Colon (tissue), 2 donors: ENCODE results near the gene SHISA8.

Experiments used
- FAIRE-seq: peaks from 2 replicates; lab custom pipeline; 2012; peaks lifted over from hg19 to GRCh38; lab: Jason Lieb, UNC
- donor health status: control.
- donor health status: control.

SHISA8 gene

DNA sequence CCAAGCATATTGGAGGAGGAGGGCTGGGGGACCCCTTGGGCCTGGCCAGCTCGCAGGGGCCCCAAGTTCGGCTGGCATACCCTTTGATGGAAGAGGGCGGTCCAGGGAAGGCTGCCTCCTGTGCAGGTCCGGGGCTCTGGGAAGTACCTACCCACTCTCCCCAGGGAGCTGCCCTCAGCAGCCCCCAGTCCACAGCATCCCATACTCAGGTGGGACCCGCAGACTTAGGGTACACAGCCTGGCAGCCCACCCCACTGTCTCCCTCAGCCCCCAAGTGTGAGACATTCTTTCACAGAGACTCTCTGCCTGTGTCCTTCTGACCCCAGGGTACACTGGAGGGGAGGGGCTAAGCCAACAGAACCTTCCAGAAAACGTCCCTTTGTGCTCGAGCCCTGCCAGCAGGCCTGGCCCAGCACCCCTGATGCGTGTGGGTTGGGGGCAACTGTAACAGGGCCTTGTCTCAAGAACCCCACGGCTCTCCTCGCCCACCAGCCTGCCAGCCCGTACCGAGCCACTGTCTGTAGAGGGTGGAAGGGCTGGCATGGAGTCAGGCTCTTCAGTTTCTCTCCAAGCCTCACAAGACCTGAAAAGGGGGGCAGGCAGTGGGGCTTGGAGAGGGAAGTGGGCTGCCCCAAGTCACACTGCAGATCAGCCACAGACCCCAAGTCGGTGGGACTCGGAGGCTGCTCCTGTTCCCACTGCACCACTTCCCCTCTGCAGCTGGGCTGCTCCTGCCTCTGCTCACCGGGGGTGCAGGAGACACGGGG lies 18.7 kb upstream of the SHISA8 start:
- FAIRE-seq, result no peak

DNA sequence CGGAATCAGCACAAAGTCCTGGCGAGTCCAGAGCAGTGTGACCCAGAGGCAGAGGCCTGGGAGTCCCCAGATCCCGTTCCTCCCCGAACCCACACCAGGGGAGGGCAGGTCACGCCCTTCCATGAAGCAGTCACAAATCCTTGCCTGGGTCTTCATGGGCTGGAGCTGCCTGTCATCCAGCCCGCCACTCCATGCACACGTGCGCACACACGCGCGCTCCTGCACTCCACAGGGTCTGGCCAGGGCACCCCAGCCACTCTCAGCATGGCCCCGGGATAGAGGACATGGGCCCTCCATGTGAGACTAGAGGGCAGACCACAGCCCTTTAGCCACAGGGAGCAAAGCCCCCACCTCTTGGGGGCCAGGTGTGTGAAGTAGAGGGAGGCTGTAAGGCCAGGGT lies 17.5 kb upstream of the SHISA8 start:
- FAIRE-seq, result no peak

DNA sequence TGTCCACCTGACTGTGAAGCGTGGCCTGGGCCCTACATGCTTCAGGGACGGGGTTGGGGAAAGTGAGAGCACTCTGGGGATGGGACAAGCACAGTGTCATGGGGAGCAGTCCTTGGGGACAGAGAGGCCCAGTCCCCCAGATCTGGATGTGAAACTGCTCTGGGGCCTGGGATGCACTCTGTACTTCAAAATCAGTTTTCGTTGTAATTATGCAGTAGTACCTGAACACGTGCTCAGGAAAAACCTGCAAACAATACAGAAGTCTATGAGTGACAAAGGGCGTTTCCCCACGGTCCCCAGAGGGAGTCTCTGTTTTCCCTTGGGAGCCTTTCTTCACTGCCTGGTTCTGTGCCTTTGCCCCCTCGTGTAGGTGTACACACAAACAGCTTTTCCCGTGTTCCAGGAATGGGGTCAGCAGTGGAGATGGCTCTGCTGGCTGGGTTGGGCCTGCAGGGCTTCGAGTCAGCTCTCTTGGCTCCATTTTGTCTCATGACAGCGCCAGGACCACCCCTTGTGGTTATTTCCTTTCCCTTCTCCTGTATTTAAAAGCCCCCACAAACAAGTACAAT lies 16.9 kb upstream of the SHISA8 start:
- no peak for FAIRE-seq

DNA sequence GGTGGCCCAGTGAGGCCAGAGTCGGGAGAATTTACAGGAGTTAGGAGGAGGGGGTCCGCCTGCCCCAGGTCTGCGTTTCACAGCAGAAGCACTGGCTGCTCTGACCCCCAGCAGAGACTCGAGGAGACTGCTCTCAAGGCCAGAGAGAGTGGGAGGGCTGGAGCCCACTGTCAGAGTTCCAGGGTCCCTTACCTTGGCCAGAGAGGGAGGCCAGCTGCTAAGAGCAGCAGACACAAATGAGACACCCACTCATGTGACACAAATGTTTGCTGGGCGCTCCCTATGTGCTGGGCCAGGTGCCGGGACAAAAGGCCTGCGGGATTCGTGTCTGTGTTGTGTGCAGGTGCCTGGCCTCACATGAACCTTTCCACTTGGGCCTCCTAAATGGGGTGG lies 14.5 kb upstream of the SHISA8 start:
- no peak for FAIRE-seq

DNA sequence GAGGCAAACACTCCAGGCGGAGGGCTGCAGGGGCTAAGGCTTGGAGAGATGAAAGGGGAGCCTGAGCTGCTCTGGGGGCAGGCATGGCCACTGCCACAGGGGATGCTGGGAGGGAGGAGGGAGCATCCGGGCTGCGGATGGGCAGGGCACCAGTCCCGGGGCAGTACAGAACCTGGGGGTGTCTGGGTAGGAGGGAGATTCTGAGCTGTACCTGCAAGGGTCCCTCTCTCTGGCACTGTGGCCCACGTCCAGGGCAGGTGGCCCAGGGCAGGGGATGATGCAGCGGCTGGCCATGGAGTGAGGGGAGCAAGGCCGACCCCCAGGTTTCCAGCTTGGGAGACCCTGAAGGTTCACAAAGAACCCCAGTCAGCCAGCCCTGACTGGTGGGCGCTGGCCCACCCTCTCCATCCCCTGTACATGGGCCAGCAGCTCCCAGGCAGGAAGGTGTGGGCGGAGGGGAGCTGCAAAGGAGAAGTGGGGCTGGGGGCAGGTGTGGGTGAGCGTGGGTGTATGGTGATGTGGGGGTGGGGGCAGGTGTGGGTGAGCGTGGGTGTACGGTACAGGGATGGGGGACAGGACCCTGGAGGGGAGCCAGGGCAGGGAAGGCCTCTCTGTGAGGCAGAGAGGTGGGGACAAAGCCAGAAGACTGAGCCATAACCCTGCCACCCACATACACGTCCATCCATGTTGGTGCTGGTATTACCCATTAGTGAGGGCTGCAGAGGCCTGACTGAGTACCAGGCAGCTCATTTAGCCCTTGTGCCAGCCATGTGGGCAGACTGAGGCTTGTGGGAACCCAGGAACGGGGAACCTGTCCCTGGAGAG lies 13.9 kb upstream of the SHISA8 start:
- FAIRE-seq, result no peak

DNA sequence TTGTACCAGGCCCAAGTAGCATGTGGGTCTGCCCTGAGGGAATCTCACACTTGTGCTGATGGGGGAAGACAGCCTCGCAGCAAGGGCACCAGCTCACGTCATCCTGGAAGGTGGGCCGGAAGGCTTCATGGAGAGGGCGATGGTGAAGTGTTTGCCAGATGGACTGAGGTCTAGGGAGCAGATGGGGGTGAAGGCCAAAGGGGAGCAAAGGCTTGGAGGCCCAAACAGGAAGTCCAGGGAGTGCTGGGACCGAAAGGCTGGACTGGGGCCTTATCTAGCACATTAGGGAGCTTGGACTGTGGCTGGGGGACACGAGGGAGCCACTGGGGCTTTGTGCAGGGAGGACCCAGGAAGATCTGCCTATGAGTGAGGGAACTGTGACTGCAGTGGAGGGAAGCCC lies 12.9 kb upstream of the SHISA8 start:
- no peak for FAIRE-seq

DNA sequence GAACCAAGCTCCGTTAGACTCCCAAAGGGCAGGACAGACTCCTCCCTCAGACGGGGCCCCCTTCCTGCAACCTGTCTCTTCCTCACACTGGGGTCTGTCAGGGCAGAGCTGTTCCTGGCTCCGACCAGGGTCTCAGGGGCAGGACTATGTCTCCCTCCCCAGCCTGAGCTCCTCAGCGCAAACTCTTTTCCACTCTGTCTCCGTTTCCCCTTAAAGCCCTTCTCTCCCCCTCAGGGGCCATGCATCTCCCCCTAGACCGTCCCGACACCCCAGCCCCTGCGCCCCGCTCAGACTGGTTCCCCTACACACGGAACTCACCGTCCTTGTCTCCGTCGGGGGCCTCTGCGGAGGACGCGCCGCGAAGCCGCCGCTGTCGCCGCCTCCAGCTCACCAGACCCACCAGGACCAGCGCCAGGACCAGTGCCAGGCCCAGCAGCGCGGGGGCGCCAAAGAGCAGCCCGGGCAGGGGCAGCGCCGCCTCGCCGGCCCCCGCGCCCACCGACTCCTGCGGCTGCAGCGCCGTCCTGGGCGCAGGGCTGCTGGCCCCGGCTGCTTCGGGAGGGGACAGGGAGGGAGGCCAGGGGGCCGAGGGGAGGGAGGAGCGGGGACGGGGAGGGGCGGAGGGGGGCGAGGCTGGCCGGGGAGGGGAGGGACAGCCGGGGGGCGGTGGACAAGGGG lies 11.0 kb upstream of the SHISA8 start:
- FAIRE-seq, result no peak

DNA sequence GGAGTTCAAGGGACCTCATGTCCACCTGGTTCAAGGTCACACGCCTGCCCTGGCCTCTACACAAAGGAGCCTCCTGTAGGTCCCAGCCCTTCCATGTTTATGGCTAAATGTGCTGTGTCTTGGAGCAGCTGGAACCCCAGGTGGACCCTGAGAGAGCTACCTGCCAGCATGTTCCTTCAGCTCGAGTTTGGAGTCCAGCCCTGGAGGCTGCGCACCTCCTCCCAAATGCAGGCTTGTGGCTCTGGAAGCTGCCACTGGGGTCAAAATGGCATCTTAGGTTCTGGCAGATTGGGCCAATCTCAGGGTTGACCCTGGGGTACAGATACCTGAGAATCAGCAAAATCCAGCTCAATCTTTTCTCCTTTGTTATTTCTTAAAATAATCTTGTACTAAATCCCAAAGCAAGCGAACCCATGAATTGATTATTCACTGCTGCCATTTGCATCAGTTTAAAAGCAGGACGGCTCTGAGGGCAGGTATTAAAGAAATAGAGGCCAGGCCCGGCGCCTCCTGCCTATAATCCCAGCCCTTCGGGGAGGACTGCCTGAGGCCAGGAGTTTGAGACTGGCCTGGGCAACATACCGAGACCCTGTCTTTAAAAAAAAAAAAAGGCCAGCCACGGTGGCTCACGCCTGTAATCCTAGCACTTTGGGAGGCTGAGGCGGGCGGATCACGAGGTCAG lies 8.9 kb upstream of the SHISA8 start:
- no peak for FAIRE-seq

DNA sequence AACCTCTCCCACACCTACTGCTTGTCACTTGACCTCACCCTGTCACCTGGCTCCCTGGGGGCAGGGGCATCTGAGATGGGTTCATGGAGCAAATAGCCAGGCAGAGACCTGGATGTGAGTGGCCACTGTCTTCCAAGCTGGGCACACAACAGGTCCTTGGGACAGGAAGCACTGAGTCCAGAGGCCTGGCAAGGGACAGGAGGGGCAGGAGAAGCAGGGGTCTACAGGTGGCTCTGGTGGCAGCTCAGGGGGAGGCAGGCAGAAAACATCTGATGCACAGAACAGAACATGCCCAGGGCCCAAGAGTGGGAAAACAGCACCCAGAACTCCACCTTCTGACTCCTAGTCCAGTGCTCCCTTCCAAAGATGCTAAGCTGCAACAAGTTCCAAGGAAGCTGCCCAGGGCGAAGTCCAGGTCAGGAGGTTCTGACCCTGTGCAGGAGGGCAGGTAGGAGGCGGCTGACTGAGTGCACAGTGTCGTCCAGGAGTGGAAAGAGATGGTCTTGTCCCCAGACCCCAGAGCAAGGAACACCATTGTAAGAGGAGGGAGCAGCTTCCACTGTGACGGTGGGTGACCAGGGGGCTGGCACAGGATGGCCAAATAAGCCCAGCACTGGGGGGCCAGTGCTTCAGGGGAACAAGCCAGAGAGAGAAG lies 8.2 kb upstream of the SHISA8 start:
- FAIRE-seq, result no peak

DNA sequence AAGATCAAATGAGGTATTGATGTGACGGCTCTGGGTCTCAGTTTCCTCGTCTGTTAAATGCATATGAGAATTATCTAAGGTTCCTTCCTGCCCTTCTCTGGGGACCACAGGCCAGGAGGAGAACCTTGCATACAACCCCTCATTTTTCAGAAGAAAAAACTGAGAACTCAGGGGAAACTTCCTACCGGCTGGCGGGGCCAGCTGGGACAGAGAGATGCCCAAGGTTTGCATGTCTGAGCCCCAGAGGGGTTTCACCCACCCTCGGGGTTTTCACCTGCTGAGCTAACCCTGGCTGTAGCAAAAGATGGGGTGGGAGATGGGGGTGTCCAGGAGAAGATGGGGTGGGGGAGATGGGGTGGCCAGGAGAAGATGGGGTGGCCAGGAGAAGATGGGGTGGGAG lies 7.5 kb upstream of the SHISA8 start:
- no peak for FAIRE-seq

DNA sequence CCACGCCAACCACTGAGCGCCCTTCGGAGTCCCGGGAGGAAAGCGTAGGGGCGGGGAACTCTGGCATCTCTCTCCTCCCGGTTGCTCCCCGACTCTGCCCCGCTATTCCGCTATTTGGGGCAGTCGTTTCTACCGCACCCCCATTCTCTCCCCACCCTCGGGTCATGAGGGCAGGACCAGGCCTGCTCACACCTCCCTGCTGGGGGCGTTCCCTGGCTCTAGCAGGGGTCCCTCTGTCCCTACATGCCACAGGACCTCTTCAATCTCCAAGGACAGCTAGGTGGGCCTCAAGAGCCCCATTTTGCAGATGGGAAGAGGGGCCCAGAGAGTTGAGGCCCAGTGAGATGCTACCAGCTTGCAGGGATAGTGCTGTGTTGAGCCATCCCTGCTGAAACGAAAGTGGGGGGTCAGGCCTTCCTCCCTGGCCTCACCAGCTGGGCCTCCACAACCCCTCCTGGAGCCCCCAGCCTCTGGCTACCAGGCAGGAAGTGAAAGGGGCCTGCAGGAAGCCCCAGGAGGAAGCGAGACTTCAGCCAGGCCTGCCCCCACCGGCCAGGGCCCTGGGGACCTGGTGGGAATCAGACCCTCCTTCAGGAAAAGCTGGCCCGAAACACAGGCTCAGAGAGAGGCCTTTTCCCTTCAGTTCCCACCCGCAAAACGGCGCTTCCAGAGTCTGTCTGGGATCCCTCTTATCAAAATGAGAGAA lies 5.5 kb upstream of the SHISA8 start:
- FAIRE-seq, result no peak

DNA sequence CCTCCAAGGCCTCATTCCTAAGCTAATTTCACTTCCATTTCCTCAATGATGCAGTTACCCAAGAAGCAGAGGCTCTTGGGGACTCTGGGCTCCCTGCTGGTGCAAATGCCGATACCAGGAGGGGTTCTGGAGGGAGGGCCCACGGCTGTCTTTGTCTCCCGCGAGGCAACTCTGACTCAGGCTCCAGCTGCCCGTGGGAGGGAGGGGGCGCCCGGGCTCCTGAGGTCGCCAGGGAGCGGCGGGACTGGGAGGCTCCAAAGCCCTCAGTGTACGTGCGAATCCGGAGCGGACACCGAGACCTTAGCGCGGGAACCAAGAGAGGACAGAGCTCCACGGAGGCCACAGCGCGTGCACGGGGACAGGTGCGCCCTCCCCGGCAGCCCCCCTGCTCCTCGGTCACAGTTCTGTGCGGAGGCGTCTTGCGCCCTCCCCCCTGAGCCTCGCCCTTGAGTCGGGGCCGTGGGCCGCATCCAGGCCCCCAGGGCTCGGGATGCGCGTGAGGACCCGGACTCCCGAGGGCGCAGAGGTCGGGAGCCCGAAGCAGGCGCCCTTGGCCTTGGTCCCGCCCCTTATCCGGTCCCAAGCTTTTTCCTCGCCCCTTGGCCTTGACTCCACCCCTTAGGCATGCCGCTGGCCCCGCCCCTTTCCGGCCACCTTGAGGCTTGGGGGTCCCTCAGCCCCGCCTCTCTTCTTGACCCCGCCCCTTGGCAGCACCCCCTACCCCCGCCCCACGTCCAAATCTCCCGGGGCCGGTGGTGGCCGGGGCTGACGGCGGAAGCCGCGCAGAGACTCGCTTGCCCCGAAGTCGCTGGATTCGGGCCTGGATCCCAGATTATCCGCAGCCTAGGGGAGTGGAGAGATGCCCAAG lies 4.7 kb upstream of the SHISA8 start:
- no peak for FAIRE-seq

DNA sequence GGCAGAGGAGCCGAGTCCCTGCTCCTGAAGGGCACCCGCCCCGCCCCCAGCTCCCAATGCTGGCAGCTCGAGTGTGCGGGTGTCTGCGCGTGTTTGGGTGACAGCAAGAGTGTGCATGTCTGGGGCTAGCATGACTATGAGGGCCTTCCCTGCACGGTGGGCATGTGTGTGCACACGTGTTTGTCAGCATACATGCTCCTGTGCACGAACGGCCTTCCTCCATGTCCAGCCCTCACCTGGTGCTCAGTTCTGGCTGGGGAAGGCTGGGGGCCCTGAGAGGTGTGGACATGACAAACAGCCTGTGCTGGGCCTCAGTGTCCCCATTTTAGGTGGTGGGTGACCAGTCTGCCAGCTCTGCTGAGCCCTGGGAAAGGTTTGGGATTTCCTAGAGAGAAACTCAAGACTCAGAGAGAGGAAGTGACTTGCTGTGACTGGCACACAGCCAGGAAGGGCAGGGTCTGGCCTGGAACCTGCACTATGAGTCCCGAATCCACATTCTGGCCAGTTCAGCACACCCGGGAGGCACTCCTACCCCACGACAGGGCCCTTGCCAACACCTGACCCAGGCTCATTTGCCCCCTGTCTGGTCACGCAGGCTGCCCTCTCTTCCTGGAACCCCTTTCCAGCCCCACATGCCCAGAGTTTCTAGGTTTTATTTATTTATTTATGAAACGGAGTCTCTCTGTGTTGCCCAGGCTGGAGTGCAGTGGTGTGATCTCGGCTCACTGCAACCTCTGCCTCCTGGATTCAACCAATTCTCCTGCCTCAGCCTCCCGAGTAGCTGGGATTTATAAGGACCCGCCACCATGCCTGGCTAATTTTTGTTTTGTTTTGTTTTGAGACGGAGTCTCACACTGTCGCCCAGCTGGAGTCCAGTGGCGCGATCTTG lies 3.3 kb upstream of the SHISA8 start:
- no peak for FAIRE-seq

DNA sequence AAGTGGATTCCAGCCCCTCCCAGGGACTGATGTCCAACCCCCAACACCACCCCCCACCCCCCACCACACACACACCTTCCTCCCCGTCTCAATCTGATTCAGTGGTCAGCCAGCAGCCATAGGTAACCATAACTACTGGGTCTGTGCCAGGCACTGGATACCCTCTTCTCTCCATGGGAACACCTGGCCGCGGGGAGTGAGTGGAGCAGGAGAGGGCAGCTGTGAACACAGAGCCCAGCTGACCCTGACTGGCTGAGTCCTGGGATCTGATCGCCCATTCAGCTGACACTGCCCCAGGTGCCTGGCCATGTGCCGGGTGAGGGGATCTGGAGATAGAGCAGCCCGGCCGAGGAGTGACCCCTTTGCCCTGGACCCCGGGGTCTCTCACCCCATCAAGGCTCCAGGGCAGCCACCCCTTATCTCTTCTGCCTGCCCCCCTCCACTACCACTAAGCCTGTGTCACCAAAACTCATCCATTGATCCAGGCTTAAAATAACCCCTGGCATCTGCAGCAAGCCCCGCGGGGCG lies 2.6 kb upstream of the SHISA8 start:
- no peak for FAIRE-seq

DNA sequence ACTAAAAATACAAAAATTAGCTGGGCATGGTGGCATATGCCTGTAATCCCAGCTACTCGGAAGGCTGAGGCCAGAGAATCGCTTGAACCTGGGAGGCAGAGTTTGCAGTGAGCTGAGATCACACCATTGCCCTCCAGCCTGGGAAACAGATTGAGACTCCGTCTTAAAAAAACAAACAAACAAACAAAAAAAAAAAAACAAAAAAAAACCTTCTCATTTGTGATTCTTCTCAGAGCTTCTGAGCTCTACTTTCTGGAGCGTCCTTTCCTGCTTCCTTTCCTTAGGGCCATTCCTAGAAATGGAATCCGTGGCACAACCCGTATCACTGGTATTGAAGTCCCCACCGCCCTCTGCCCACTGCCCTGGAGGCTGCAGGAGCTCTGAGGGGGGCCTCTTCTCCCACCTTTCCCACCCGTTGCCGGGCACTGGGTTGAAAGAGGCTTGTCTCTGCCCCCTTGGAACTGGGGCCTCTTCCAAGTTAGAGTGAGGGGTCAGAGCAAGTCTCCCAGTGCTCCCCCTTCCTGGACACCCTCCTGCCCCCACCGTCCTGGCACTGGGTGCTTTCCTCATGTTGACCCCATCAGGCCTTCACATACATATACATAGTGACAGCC lies 2.0 kb upstream of the SHISA8 start:
- FAIRE-seq, result no peak

DNA sequence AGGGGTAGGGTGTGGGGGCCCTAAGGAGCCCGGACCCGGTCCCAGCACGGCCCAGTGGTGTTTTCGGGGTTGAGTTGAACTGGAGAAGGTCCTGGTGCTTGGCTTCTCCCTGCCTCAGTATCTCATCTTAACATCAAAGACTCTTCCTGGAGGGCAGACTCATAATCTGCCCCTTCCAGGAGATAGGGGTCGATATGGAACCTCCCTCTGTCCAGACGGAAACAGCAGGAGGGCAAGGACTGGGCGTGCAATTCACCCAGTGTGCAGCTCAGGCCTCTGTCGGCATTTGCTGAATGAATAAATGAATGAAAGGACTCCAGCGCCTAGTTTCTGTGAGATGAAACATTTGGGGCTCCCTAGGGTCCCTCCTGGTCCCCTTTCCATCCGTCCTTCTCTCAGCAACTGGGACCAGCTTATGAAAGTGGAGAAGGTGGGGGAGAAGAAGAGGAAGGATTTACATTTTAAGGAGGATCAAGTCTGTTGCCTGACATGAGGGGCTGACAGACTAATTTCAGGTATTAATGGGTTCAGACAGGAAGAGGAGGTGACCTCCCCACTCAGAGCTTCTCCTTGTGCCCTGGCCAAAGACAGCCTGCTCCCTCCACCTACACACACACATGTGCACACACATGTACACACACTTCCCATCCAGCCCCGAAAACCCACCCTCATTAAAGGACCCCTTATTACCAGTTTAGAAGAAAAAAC lies 1.1 kb upstream of the SHISA8 start:
- FAIRE-seq, result no peak

DNA sequence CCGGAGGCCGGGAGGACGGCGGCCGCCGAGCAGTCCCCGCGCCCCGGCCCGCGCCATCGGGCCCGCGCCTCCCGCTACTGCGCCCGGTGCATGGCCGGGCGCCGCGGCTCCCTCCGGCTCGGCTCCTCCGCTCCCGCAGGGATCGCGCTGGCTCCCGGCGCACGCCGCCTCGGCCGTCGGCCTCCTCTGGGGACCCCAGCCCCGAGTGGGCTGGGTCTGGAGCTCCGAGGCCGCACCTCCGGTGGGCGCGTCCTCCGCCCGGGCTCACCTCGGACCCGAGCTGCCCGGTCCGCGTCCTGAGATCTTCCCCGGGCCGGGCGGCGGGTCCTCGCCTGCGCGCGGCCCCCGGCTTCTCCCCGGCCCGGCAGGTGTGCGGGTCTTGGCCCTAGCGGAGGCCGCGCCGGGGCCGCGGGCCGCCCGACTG lies 251 bp downstream of the SHISA8 start:
- FAIRE-seq, result no peak
